A549 (cell line): ENCODE measurements around the gene FANCI. TPM values are rescaled to one million over a fixed set of nuclear protein-coding genes. Genes with fewer than 3 reads are reported as not detected.

Source experiments
- ATAC-seq, 2 experiments: fragments of 200-7000 bp in 1 of 2; fragments of >200 bp in 1 of 2; cut with Nextera tagmentation in 1 of 2; cut with Tn5 transposase in 1 of 2; 3 replicates each; pipeline versions ENCODE4 v1.8.0 to v1.9.1; 2018 to 2020; ENCODE audit warnings: mild to moderate bottlenecking in 1 of 2, moderate library complexity in 1 of 2
- CTCF ChIA-PET: fragments of 300-600 bp; sonication (Branson Sonifier 250); formaldehyde crosslinking; extraction: SDS; loops from one replicate; lab custom pipeline; 2021; ENCODE audit warnings: antibody characterized with exemption, inconsistent platforms; lab: Yijun Ruan, JAX
- POLR2A ChIA-PET: fragments of 350-600 bp; formaldehyde crosslinking; extraction: SDS; loops from one replicate; lab custom pipeline; 2021; ENCODE audit warnings: antibody characterized with exemption, inconsistent platforms; lab: Yijun Ruan, JAX
- DNase-seq, 2 experiments: peaks; one replicate each; pipeline versions ENCODE4 v3.0.0 to v3.0.0-alpha.2; 2011 to 2016; ENCODE audit warnings: low read depth in 1 of 2, low spot score in 1 of 2
- FAIRE-seq: peaks from 2 replicates; lab custom pipeline; 2011; peaks lifted over from hg19 to GRCh38; lab: Jason Lieb, UNC
- H3K27ac ChIP-seq, 2 experiments: fragments of >200 bp; sonication (Bioruptor Twin); formaldehyde crosslinking; 3 replicates each; pipeline ENCODE4 v1.5.1; 2016 to 2017
- H3K4me1 ChIP-seq: fragments of >200 bp; sonication (Bioruptor Twin); formaldehyde crosslinking; 3 replicates; pipeline ENCODE4 v1.6.1; 2016
- H3K4me2 ChIP-seq: fragments of >200 bp; sonication (Bioruptor Twin); formaldehyde crosslinking; 3 replicates; pipeline ENCODE4 v1.6.1; 2016
- H3K4me3 ChIP-seq: fragments of >200 bp; sonication (Bioruptor Twin); formaldehyde crosslinking; 3 replicates; pipeline ENCODE4 v1.5.1; 2016
- H3K9me3 ChIP-seq: fragments of >200 bp; sonication (Bioruptor Twin); formaldehyde crosslinking; 3 replicates; pipeline ENCODE4 v1.6.1; 2016
- CBX2 ChIP-seq: fragments of 200-600 bp; sonication (generic); IDR thresholded peaks from 2 replicates; pipeline ENCODE4 v1.6.1; 2016; ENCODE audit warnings: low read depth, mild to moderate bottlenecking, borderline replicate concordance
- CBX8 ChIP-seq: fragments of 200-600 bp; sonication (generic); IDR thresholded peaks from 2 replicates; pipeline ENCODE4 v1.6.1; 2016
- CHD2 ChIP-seq: fragments of 150-350 bp; IDR thresholded peaks from 2 replicates; pipeline ENCODE4 v1.6.1; 2014; ENCODE audit warnings: low read length; ENCODE audit not compliant: partially characterized antibody
- CTCF ChIP-seq: fragments of >200 bp; sonication (Bioruptor Twin); formaldehyde crosslinking; IDR thresholded peaks from 3 replicates; pipeline ENCODE4 v1.5.1; 2016
- EHMT2 ChIP-seq: fragments of 200-600 bp; sonication (generic); IDR thresholded peaks from 2 replicates; pipeline ENCODE4 v1.6.1; 2016; ENCODE audit warnings: antibody characterized with exemption, low read depth, mild to moderate bottlenecking, moderate library complexity
- EP300 ChIP-seq, 2 experiments: fragments of >200 bp; sonication (Bioruptor Twin); formaldehyde crosslinking; IDR thresholded peaks; 2 replicates in 1 of 2; 3 replicates in 1 of 2; pipeline ENCODE4 v1.6.1; 2016 to 2017
- ESRRA ChIP-seq: fragments of 150-350 bp; IDR thresholded peaks from 2 replicates; pipeline ENCODE4 v1.6.1; 2014; ENCODE audit warnings: mild to moderate bottlenecking, low read length, borderline replicate concordance
- FOXS1 ChIP-seq: fragments of 250-450 bp; sonication (Bioruptor Pico); IDR thresholded peaks from 2 replicates; pipeline ENCODE4 v1.5.0; 2020; ENCODE audit warnings: mild to moderate bottlenecking, moderate library complexity
- HOXB5 ChIP-seq: fragments of 250-450 bp; sonication (Bioruptor Pico); IDR thresholded peaks from 2 replicates; pipeline ENCODE4 v1.5.0; 2020; ENCODE audit warnings: mild to moderate bottlenecking, moderate library complexity
- POLR2A ChIP-seq: IDR thresholded peaks from 2 replicates; pipeline ENCODE4 v1.6.1; 2012; ENCODE audit warnings: mild to moderate bottlenecking, low read length
- RAD21 ChIP-seq, 2 experiments: fragments of >200 bp in 1 of 2; sonication (Bioruptor Twin) in 1 of 2; formaldehyde crosslinking in 1 of 2; IDR thresholded peaks in 1 of 2; conservative IDR thresholded peaks in 1 of 2; 2 replicates in 1 of 2; 3 replicates in 1 of 2; pipeline ENCODE4 v1.6.1; 2012 to 2018; ENCODE audit warnings: inconsistent platforms in 1 of 2
- RARB ChIP-seq: fragments of 250-450 bp; sonication (Bioruptor Pico); IDR thresholded peaks from 2 replicates; pipeline ENCODE4 v1.8.0; 2021; ENCODE audit warnings: mild to moderate bottlenecking, moderate library complexity
- SMC3 ChIP-seq: fragments of >200 bp; sonication (Bioruptor Twin); formaldehyde crosslinking; IDR thresholded peaks from 3 replicates; pipeline ENCODE4 v1.6.1; 2018; ENCODE audit warnings: inconsistent platforms
- SREBF2 ChIP-seq: fragments of 450-650 bp; IDR thresholded peaks from 2 replicates; pipeline ENCODE4 v1.6.1; 2014; ENCODE audit warnings: mild to moderate bottlenecking, moderate library complexity
- TFCP2L1 ChIP-seq: fragments of 250-450 bp; sonication (Bioruptor Pico); IDR thresholded peaks from 2 replicates; pipeline ENCODE4 v1.5.0; 2021; ENCODE audit warnings: mild to moderate bottlenecking
- USF2 ChIP-seq: fragments of 450-650 bp; IDR thresholded peaks from 2 replicates; pipeline ENCODE4 v1.6.1; 2014; ENCODE audit warnings: antibody characterized with exemption
- ZC3H11A ChIP-seq: fragments of 450-650 bp; IDR thresholded peaks from 2 replicates; pipeline ENCODE4 v1.6.1; 2014; ENCODE audit warnings: antibody characterized with exemption, mild to moderate bottlenecking
- ZNF302 ChIP-seq: fragments of 250-450 bp; sonication (Bioruptor Pico); IDR thresholded peaks from 2 replicates; pipeline ENCODE4 v1.9.0; 2021; ENCODE audit warnings: inconsistent platforms, mild to moderate bottlenecking, moderate library complexity
- WGBS: methylation state at CpG from one replicate; pipeline ENCODE4 v1.1.6; 2017; ENCODE audit errors: missing lambda C conversion rate; 5-methylcytosine and 5-hydroxymethylcytosine counted together
- polyA plus RNA-seq, 4 experiments: library from polyadenylated mRNA; depleted of rRNA in 3 of 4; stranded (reverse); fragments of >200 nt; fragmentation: RNase III in 1 of 4; extraction: RNeasy Plus Mini Kit Qiagen cat#74134 plus additional on column Dnase treatment in 1 of 4; gene quantifications; 2 replicates in 3 of 4; 3 replicates in 1 of 4; pipeline ENCODE4 v1.2.3, GENCODE V29; 2011 to 2017
- TF ChIP-seq, protein P1 (sequence below): fragments of 150-350 bp; IDR thresholded peaks from 2 replicates; pipeline ENCODE4 v1.6.1; 2014; ENCODE audit warnings: low read depth, mild to moderate bottlenecking, low read length
- TF ChIP-seq, protein P2 (sequence below): fragments of >200 bp; sonication (Bioruptor Twin); formaldehyde crosslinking; IDR thresholded peaks from 3 replicates; pipeline ENCODE4 v1.6.1; 2016

The FANCI gene
- polyA plus RNA-seq, 2 of the 4 experiments (the other 2 are of a cell fraction): 101 to 123 TPM

DNA sequence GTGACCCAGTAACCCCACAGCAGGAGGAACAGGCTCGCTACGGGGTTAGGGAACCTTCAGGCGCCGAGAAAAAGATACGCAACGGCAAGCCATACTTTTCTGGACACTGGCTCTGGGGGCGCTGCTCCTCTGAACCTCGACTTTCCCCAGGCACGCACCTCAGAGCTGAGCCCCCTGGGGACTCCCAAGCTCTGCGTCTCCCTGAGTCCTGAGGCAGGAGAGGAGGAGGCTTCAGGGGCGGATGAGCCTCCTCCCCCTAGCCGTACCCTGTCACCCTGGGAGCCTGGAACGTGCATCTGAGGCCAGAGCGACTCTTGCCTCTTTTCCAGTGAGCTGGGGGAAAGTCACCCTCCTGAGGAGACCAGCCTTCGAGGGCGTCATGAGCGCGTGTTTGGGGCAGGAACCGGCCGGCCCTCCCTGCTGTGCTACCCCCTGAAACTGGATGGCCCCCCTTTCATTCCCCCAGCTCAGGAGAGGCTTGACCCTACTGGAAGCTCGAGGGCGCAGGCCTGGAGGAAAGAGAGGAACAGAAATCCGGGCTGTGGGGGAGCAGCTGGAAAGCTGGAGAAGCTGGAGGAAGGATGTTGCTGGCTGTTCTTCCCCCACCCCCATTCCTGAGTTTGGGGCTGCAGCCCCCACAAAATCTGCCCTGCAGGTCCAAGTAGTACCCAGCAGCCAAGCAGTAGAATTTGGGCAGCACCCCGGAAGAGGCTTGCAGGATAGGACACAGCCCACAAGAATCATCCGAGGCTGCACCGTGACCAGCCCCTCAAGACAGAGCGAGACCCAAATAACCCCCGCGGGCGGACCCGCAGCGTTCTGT is 115.9 kb downstream of the FANCI start:
- no peak for DNase-seq
- H3K4me2 ChIP-seq: peak overlapping the region; percentile 65
- ATAC-seq: no peak
- no peak for FAIRE-seq
- 45% methylated on average over 29 of the region's 32 CpGs for WGBS
- no peaks in the 10 kb centered on the region for H3K9me3 ChIP-seq
- CTCF ChIA-PET: interaction anchor here (0.5 to 19.6 kb wide), 60 partner anchors 8 to 700 kb away, joined by 3 to 593 read pairs (median 6); partner anchors contain the start of gene POLG
- TF ChIP-seq, protein P1, sequence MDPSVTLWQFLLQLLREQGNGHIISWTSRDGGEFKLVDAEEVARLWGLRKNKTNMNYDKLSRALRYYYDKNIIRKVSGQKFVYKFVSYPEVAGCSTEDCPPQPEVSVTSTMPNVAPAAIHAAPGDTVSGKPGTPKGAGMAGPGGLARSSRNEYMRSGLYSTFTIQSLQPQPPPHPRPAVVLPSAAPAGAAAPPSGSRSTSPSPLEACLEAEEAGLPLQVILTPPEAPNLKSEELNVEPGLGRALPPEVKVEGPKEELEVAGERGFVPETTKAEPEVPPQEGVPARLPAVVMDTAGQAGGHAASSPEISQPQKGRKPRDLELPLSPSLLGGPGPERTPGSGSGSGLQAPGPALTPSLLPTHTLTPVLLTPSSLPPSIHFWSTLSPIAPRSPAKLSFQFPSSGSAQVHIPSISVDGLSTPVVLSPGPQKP: no peak
- TF ChIP-seq HOXB5 (CRISPR knock-in tag): no peak
- no peak for TF ChIP-seq CBX2
- TF ChIP-seq, all 56 proteins: peak for 0
- Histone ChIP-seq H3K27ac (no peak overlapping the region), H3K4me3 (peak overlapping the region; percentile 35), H3K4me1 (peaks cover 28% of the 10 kb centered on the region)
- POLR2A ChIA-PET: interaction anchor here (1.0 to 1.8 kb wide), 2 partner anchors 40 to 113 kb away, joined by 5 to 6 read pairs; no protein-coding TSS in a partner anchor

DNA sequence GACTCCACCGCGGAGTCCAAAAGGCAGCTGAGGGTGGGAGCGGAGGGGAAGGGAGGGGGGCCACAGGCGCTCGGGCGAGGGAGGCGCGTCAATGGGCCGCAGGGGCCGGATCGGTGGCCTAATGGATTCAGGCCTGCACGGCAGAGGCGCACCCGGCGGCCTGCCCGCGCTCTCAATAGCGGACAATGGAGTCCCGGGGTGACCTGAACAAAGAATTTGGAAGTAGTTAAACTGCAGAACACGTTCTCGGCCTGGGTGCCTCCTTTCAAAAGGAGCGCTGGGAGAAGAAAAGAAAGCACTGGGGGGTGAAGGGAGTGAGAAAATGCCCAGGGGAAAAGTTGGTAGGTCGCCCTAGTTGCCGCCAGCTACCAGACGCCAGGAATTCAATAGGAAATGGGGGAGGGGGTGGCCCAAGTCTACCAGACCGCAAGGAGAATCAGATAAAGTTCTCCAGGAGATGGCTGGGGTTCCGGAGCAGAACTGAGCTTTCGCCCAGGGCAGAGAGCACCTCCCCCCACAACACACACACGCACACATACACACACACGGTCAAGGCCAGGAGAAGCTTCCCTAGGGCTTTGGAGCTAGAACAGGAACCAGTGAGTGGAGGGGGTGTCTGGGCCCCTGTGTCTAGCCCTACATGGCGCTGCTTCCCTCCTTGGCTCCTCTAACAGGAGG is 116.7 kb downstream of the FANCI start:
- no peak overlapping the region for H3K4me3 ChIP-seq
- peaks cover 28% of the 10 kb centered on the region for H3K4me1 ChIP-seq
- no peak for DNase-seq
- TF ChIP-seq EHMT2 (no peak), TFCP2L1 (CRISPR knock-in tag) (no peak), ZC3H11A (no peak), CBX8 (no peak), ESRRA (no peak), POLR2A (no peak), ZNF302 (no peak), RARB (no peak), CBX2 (no peak), USF2 (no peak), CTCF (no peak), SREBF2 (no peak), EP300 (IDR thresholded peaks at IDR 0.05) (no peak), RAD21 (conservative IDR thresholded peaks at IDR 0.05 in 1 of 2, IDR thresholded peaks at IDR 0.05 in 1 of 2) (no peak), CHD2 (no peak), SMC3 (no peak), FOXS1 (CRISPR knock-in tag) (no peak)
- TF ChIP-seq, protein P2, sequence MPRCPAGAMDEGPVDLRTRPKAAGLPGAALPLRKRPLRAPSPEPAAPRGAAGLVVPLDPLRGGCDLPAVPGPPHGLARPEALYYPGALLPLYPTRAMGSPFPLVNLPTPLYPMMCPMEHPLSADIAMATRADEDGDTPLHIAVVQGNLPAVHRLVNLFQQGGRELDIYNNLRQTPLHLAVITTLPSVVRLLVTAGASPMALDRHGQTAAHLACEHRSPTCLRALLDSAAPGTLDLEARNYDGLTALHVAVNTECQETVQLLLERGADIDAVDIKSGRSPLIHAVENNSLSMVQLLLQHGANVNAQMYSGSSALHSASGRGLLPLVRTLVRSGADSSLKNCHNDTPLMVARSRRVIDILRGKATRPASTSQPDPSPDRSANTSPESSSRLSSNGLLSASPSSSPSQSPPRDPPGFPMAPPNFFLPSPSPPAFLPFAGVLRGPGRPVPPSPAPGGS: no peak
- no peaks in the 10 kb centered on the region for H3K9me3 ChIP-seq
- H3K27ac ChIP-seq: no peak overlapping the region
- CTCF ChIA-PET: interaction anchor here (1.1 to 19.6 kb wide), 20 partner anchors 7 to 200 kb away, joined by 4 to 593 read pairs (median 71); partner anchors contain the start of gene POLG
- POLR2A ChIA-PET: no interaction called here
- no peak for FAIRE-seq
- ATAC-seq: no peak
- H3K4me2 ChIP-seq: no peak overlapping the region
- 44% methylated on average over 28 of the region's 31 CpGs for whole genome bisulfite sequencing
